ENCODE results near the gene TCF3.

- TF ChIP-seq YY1 (IDR thresholded peaks at IDR 0.05; ENCODE audit: insufficient read depth, insufficient read length), result no peak
- TF ChIP-seq ZNF274 (IDR thresholded peaks at IDR 0.05; ENCODE audit: low read depth, low read length), result no peak
Observed at GRCh38 chr19:1592755-1593500, 59.5 kb downstream of the TCF3 start, which contains the start of gene MBD3.
